Smooth muscle cell (in vitro differentiated cells): ENCODE results near the gene MAK. TPM values are rescaled to one million over a fixed set of nuclear protein-coding genes. Genes with fewer than 3 reads are reported as not detected.

Experiments used
- DNase-seq: peaks from one replicate; lab custom pipeline; 2025; ENCODE audit not compliant: unreplicated experiment; lab: John Stamatoyannopoulos, UW
- H2AFZ ChIP-seq: fragments of 200-600 bp; sonication (generic); 2 replicates; pipeline ENCODE4 v1.6.0; 2016; ENCODE audit warnings: antibody characterized with exemption, low read depth, mild to moderate bottlenecking
- H3F3A ChIP-seq: fragments of 200-600 bp; sonication (generic); 2 replicates; pipeline ENCODE4 v1.6.0; 2017; ENCODE audit warnings: antibody characterized with exemption, low read depth
- H3K27ac ChIP-seq: fragments of 200-600 bp; sonication (generic); 2 replicates; pipeline ENCODE4 v1.5.1; 2016; ENCODE audit warnings: low read depth, mild to moderate bottlenecking
- H3K27me3 ChIP-seq: fragments of 200-600 bp; sonication (generic); 2 replicates; pipeline ENCODE4 v1.6.1; 2016; ENCODE audit warnings: low read depth, mild to moderate bottlenecking
- H3K36me3 ChIP-seq: fragments of 200-600 bp; sonication (generic); 2 replicates; pipeline ENCODE4 v1.5.1; 2016; ENCODE audit warnings: low read depth
- H3K4me1 ChIP-seq: fragments of 200-600 bp; sonication (generic); 2 replicates; pipeline ENCODE4 v1.5.1; 2016; ENCODE audit warnings: low read depth
- H3K4me2 ChIP-seq: fragments of 200-600 bp; sonication (generic); 2 replicates; pipeline ENCODE4 v1.6.0; 2016; ENCODE audit warnings: mild to moderate bottlenecking
- H3K4me3 ChIP-seq: fragments of 200-600 bp; sonication (generic); 2 replicates; pipeline ENCODE4 v1.5.1; 2016; ENCODE audit warnings: mild to moderate bottlenecking
- H3K79me2 ChIP-seq: fragments of 200-600 bp; sonication (generic); 2 replicates; pipeline ENCODE4 v1.6.0; 2016; ENCODE audit warnings: low read depth, mild to moderate bottlenecking
- H3K9ac ChIP-seq: fragments of 200-600 bp; sonication (generic); 2 replicates; pipeline ENCODE4 v1.6.0; 2016; ENCODE audit warnings: low read depth
- H3K9me3 ChIP-seq: fragments of 200-600 bp; sonication (generic); replicated peaks from 2 replicates; pipeline ENCODE4 v1.5.1; 2016; ENCODE audit warnings: low read depth
- H4K20me1 ChIP-seq: fragments of 200-600 bp; sonication (generic); 2 replicates; pipeline ENCODE4 v1.6.0; 2016; ENCODE audit warnings: low read depth
- WGBS: methylation state at CpG from one replicate; pipeline ENCODE4 v1.1.7; 2016; ENCODE audit warnings: low lambda C conversion rate; 5-methylcytosine and 5-hydroxymethylcytosine counted together
- polyA plus RNA-seq: library from polyadenylated mRNA; unstranded; fragments of >200 nt; fragmentation: Nextera tagmentation; extraction: Ambion mirVana; gene quantifications from 2 replicates; pipeline ENCODE4 v1.2.1, GENCODE V29; 2016
- total RNA-seq: library from RNA; depleted of rRNA; stranded (reverse); fragments of >200 nt; gene quantifications from 2 replicates; pipeline ENCODE4 v1.2.3, GENCODE V29; 2014
- TF ChIP-seq, protein P1 (sequence below): fragments of 200-600 bp; sonication (generic); IDR thresholded peaks from 2 replicates; pipeline ENCODE4 v1.5.1; 2017; ENCODE audit warnings: borderline replicate concordance, mild to moderate bottlenecking, antibody characterized with exemption; ENCODE audit not compliant: insufficient read depth, poor library complexity, severe bottlenecking

Gene MAK
- total and polyA plus RNA-seq, 2 experiments from 2014 or later: 0.07 TPM; not detected in 1

DNA sequence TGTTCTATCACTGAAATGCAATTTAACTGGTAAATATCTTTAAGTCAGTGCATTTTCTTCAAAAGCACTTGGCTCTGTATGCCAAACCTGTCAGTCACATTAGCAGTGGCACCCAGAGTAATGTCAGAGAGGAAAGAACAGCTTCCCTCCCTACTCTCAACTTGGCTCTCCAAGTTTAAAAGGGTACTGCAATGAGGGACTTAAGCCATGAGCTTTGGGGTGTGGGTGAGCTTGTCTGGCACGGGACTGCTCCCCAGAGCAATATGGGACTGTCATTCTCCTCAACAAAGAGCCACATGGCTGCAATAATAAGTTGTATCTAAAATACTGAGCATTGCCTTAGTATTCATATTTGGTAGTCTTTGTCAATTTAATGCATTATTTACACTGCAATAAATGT, 39.5 kb upstream of the MAK start:
- no peaks in the 10 kb centered on the region for H3K36me3 ChIP-seq
- no peaks in the 10 kb centered on the region for H3K9me3 ChIP-seq
- TF ChIP-seq, protein P1, sequence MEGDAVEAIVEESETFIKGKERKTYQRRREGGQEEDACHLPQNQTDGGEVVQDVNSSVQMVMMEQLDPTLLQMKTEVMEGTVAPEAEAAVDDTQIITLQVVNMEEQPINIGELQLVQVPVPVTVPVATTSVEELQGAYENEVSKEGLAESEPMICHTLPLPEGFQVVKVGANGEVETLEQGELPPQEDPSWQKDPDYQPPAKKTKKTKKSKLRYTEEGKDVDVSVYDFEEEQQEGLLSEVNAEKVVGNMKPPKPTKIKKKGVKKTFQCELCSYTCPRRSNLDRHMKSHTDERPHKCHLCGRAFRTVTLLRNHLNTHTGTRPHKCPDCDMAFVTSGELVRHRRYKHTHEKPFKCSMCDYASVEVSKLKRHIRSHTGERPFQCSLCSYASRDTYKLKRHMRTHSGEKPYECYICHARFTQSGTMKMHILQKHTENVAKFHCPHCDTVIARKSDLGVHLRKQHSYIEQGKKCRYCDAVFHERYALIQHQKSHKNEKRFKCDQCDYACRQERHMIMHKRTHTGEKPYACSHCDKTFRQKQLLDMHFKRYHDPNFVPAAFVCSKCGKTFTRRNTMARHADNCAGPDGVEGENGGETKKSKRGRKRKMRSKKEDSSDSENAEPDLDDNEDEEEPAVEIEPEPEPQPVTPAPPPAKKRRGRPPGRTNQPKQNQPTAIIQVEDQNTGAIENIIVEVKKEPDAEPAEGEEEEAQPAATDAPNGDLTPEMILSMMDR: no peak
- H3K27me3 ChIP-seq: peaks cover 75% of the 10 kb centered on the region
- H3K4me3 ChIP-seq: no peak overlapping the region
- H3F3A ChIP-seq: no peaks in the 10 kb centered on the region
- WGBS: 89% methylated on average over 1 of the region's 1 CpG
- no peak for DNase-seq
- no peak overlapping the region for H3K9ac ChIP-seq
- H3K4me2 ChIP-seq: no peak overlapping the region
- no peak overlapping the region for H2AFZ ChIP-seq
- no peaks in the 10 kb centered on the region for H4K20me1 ChIP-seq
- no peaks in the 10 kb centered on the region for H3K79me2 ChIP-seq
- no peak overlapping the region for H3K27ac ChIP-seq
- peaks cover 13% of the 10 kb centered on the region for H3K4me1 ChIP-seq

DNA sequence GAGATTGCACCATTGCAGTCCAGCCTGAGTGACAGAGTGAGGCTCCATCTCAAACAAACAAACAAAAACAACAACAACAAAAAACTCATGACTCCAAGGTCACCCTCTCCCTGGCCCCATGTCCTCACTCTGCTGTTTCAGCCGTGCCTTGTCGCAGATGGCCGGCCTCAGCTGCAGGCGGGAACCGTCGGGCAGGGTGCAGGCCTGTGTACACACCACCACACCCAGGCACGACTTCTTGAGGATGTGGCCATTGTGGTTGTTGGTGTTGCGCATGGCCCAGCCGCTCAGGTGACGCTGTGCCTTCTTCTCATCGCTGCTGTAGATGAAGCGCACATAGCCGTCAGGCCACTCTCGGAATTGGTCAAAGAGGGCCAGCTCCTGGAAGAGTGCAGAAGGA, 38.7 kb upstream of the MAK start:
- H3K4me1 ChIP-seq: peaks cover 5% of the 10 kb centered on the region
- no peaks in the 10 kb centered on the region for H3K36me3 ChIP-seq
- no peaks in the 10 kb centered on the region for H4K20me1 ChIP-seq
- no peak overlapping the region for H3K4me3 ChIP-seq
- no peaks in the 10 kb centered on the region for H3K79me2 ChIP-seq
- no peak overlapping the region for H3K4me2 ChIP-seq
- 95% methylated on average over 14 of the region's 14 CpGs for WGBS
- no peak overlapping the region for H2AFZ ChIP-seq
- peaks cover 69% of the 10 kb centered on the region for H3K27me3 ChIP-seq
- no peak overlapping the region for H3K27ac ChIP-seq
- H3K9ac ChIP-seq: no peak overlapping the region
- DNase-seq: no peak
- H3F3A ChIP-seq: no peaks in the 10 kb centered on the region
- TF ChIP-seq, protein P1: no peak
- no peaks in the 10 kb centered on the region for H3K9me3 ChIP-seq

DNA sequence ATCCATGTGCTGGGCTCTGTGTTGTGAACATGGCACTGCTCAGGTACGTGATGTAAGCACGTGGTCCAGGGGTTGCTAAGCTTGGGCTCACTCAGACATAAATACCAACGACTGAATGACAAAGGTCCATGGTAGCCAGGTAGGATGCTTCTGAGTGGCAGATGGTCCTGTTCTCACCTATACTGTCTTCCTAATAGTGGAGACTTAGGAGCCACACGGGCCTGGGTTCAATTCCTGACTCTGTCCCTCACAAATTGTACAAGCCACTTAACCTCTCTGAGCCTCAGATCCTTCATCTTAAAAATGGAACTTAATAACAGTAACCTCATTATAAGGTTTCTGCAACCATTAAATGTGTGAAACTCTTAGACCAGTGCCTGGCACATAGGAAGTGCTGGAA, 36.7 kb upstream of the MAK start:
- no peak overlapping the region for H3K27ac ChIP-seq
- H2AFZ ChIP-seq: no peak overlapping the region
- H3K9me3 ChIP-seq: no peaks in the 10 kb centered on the region
- no peak overlapping the region for H3K9ac ChIP-seq
- TF ChIP-seq, protein P1: no peak
- H3K4me3 ChIP-seq: no peak overlapping the region
- H3K4me2 ChIP-seq: no peak overlapping the region
- H3K4me1 ChIP-seq: no peaks in the 10 kb centered on the region
- no peaks in the 10 kb centered on the region for H3F3A ChIP-seq
- 63% methylated on average over 4 of the region's 4 CpGs for WGBS
- no peak for DNase-seq
- no peaks in the 10 kb centered on the region for H4K20me1 ChIP-seq
- H3K36me3 ChIP-seq: no peaks in the 10 kb centered on the region
- no peaks in the 10 kb centered on the region for H3K79me2 ChIP-seq
- peaks cover 49% of the 10 kb centered on the region for H3K27me3 ChIP-seq

DNA sequence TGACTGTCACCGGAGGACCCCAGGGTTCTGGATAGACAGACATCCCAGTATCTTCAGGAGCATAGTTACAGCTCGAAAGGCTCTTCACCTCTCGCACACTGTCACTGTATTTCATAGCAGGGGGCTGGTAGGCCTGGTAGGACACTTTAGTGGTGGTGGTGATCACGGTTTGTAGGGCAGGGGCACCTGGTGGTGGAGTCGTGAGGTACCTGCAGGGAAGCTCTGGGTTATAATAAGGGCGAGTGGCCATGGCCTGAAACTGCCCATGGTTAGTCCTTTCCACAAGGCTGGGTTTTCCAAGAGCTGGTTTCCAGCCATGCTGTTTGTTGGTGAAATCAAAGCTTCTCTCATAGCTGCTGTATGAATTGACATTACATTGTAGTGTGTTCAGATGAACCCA, 35.9 kb upstream of the MAK start:
- Histone ChIP-seq H3K27ac (no peak overlapping the region), H3K9ac (no peak overlapping the region), H3K4me1 (no peaks in the 10 kb centered on the region), H3K79me2 (no peaks in the 10 kb centered on the region), H3K4me2 (no peak overlapping the region), H3K4me3 (no peak overlapping the region), H4K20me1 (no peaks in the 10 kb centered on the region), H2AFZ (no peak overlapping the region), H3F3A (no peaks in the 10 kb centered on the region), H3K36me3 (no peaks in the 10 kb centered on the region), H3K27me3 (peaks cover 41% of the 10 kb centered on the region), H3K9me3 (no peaks in the 10 kb centered on the region)
- no peak for DNase-seq
- TF ChIP-seq, protein P1: no peak
- 78% methylated on average over 6 of the region's 6 CpGs for WGBS
